ENCODE data around the gene LPAR5.

- TF ChIP-seq CTCF (IDR thresholded peaks at IDR 0.05; ENCODE audit: poor library complexity) (no peak), EZH2phosphoT487 (IDR thresholded peaks at IDR 0.05; ENCODE audit: low read depth, severe bottlenecking, unreplicated experiment) (no peak)
Observed at GRCh38 chr12:6646276-6647082, 10.7 kb upstream of the LPAR5 start.
